ENCODE measurements around the gene TRAP1. TPM values are rescaled to one million over a fixed set of nuclear protein-coding genes. Genes with fewer than 3 reads are reported as not detected.
"Not testable (repeated sequence)": the region's sequence is repeated elsewhere in the genome, so short reads cannot be mapped to it uniquely, and the experiment has no call there.

The TRAP1 gene
- total RNA-seq, 4 donors from 2014 or later = 43.2 to 53.8 (median 51.2) TPM

- Histone ChIP-seq H3K4me3 (peak within 1 kb of the TSS; percentile 92 to 93), H3K36me3 (peaks cover 0 to 3% of the 10 kb centered on the region in 2 donors), H3K4me1 (peaks cover 0 to 29% (median 8%) of the 10 kb centered on the region in 3 donors), H3K27ac (peak within 1 kb of the TSS; percentile 52 to 87 (median 81)), H3K27me3 (no peaks in the 10 kb centered on the region), H3K9me3 (no peaks in the 10 kb centered on the region)
- no peak for TF ChIP-seq EP300 (IDR thresholded peaks at IDR 0.05)
- TF ChIP-seq CTCF (IDR thresholded peaks at IDR 0.05) = peak in 1 of 4 experiments; percentile 8
- peak; percentile 26 to 66 for TF ChIP-seq POLR2A (IDR thresholded peaks at IDR 0.05)
- peak; percentile 28 for TF ChIP-seq POLR2AphosphoS5 (IDR thresholded peaks at IDR 0.05)
- 0% methylated on average over 6 of the region's 86 CpGs; no CpG with 5 or more reads in 1 of the 2 donors for WGBS, 2 donors (ENCODE audit: low coverage in 1 of 2)
- ATAC-seq = peak; percentile 98
These were observed 106.0 kb downstream of the TRAP1 start, which contains the start of gene SLX4 for GRCh38 chr16:3611146-3611975. SLX4 (minus strand) TSS chr16:3611606; CDS start chr16:3608964, 2,642 bp downstream.

- peak overlapping the region; percentile 92 to 93 for H3K4me3 ChIP-seq
- 3 to 7% methylated on average over 6 of the region's 10 CpGs for WGBS, 2 donors (ENCODE audit: low coverage in 1 of 2)
- ATAC-seq = no peak
- peaks cover 0 to 29% (median 8%) of the 10 kb centered on the region in 3 donors for H3K4me1 ChIP-seq
- H3K9me3 ChIP-seq = no peaks in the 10 kb centered on the region
- no peaks in the 10 kb centered on the region for H3K27me3 ChIP-seq
- H3K27ac ChIP-seq = peak overlapping the region in 3 of 4 donors; percentile 78 to 87 (median 84)
- TF ChIP-seq EP300 (IDR thresholded peaks at IDR 0.05) (no peak), CTCF (IDR thresholded peaks at IDR 0.05) (no peak), POLR2A (IDR thresholded peaks at IDR 0.05) (no peak), POLR2AphosphoS5 (IDR thresholded peaks at IDR 0.05) (no peak)
- H3K36me3 ChIP-seq = peaks cover 0 to 8% of the 10 kb centered on the region in 2 donors
These were observed 106.6 kb downstream of the TRAP1 start for GRCh38 chr16:3610698-3611145.

GRCh38 chr16:3609895-3610697 is 107.2 kb downstream of the TRAP1 start:
- Histone ChIP-seq H3K9me3 (no peaks in the 10 kb centered on the region), H3K27ac (no peak overlapping the region), H3K4me1 (peaks cover 0 to 29% (median 8%) of the 10 kb centered on the region in 3 donors), H3K36me3 (peaks cover 0 to 12% of the 10 kb centered on the region in 2 donors), H3K27me3 (no peaks in the 10 kb centered on the region), H3K4me3 (peak overlapping the region in 1 of 2 donors; percentile 93)
- ATAC-seq = no peak
- WGBS, 2 donors (ENCODE audit: low coverage in 1 of 2) = 59 to 68% methylated on average over 10 to 14 of the region's 14 CpGs
- no peak for TF ChIP-seq CTCF (IDR thresholded peaks at IDR 0.05)
- no peak for TF ChIP-seq POLR2A (IDR thresholded peaks at IDR 0.05)
- no peak for TF ChIP-seq EP300 (IDR thresholded peaks at IDR 0.05)
- TF ChIP-seq POLR2AphosphoS5 (IDR thresholded peaks at IDR 0.05) = no peak

DNA sequence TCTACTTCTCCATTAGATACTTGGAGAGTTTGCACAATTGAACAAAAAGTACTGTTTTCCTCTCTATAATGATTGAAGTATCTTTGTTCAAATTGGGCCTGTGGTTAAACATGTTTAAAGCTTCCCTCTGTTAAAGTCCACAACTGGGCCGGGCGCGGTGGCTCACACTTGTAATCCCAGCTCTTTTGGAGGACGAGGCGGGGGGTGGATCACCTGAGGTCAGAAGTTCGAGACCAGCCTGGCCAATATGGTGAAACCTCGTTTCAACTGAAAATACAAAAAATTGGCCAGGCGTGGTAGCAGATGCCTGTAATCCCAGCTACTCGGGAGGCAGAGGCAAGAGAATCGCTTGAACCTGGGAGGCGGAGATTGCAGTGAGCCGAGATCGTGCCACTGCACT is 108.3 kb downstream of the TRAP1 start:
- H3K27ac ChIP-seq, H3K4me3 ChIP-seq, H3K27me3 ChIP-seq, H3K9me3 ChIP-seq, ATAC-seq: not testable (repeated sequence)
- 93 to 100% methylated on average over 5 to 7 of the region's 13 CpGs for WGBS, 2 donors (ENCODE audit: low coverage in 1 of 2)
- Histone ChIP-seq H3K36me3 (peaks cover 0 to 23% of the 10 kb centered on the region in 2 donors), H3K4me1 (peaks cover 0 to 29% (median 8%) of the 10 kb centered on the region in 3 donors)

- Histone ChIP-seq H3K27ac (no peak overlapping the region), H3K27me3 (no peaks in the 10 kb centered on the region), H3K4me1 (peaks cover 0 to 24% (median 8%) of the 10 kb centered on the region in 3 donors), H3K4me3 (no peak overlapping the region), H3K9me3 (no peaks in the 10 kb centered on the region), H3K36me3 (peaks cover 0 to 33% of the 10 kb centered on the region in 2 donors)
- TF ChIP-seq POLR2AphosphoS5 (IDR thresholded peaks at IDR 0.05) (no peak), POLR2A (IDR thresholded peaks at IDR 0.05) (no peak), EP300 (IDR thresholded peaks at IDR 0.05) (no peak), CTCF (IDR thresholded peaks at IDR 0.05) (no peak)
- ATAC-seq = no peak
- 80 to 82% methylated on average over 4 to 5 of the region's 5 CpGs for WGBS, 2 donors (ENCODE audit: low coverage in 1 of 2)
These were observed 109.3 kb downstream of the TRAP1 start for GRCh38 chr16:3608069-3608468.

Measured in gastroesophageal sphincter (tissue), 4 donors.